Measurements from ENCODE around the gene RALA. TPM values are rescaled to one million over a fixed set of nuclear protein-coding genes. Genes with fewer than 3 reads are reported as not detected.
A peak's percentile ranks its signal among the peaks of the same experiment; 100 is the strongest.

The RALA gene
- total RNA-seq, 1 experiment from 2014 or later: 27.3 TPM

GRCh38 chr7:39735903-39736302 lies 112.5 kb downstream of the RALA start (continued):
- no peak for TF ChIP-seq REST (IDR thresholded peaks at IDR 0.05; ENCODE audit: low read depth)
- no peak for TF ChIP-seq CEBPB (IDR thresholded peaks at IDR 0.05; ENCODE audit: low read depth)
- no peak for TF ChIP-seq EZH2 (IDR thresholded peaks at IDR 0.05)
- TF ChIP-seq POLR2A (IDR thresholded peaks at IDR 0.05; ENCODE audit: borderline replicate concordance, extremely low read depth, insufficient read depth, insufficient read length): no peak
- TF ChIP-seq SIN3A (IDR thresholded peaks at IDR 0.05; ENCODE audit: low read depth): no peak

DNA sequence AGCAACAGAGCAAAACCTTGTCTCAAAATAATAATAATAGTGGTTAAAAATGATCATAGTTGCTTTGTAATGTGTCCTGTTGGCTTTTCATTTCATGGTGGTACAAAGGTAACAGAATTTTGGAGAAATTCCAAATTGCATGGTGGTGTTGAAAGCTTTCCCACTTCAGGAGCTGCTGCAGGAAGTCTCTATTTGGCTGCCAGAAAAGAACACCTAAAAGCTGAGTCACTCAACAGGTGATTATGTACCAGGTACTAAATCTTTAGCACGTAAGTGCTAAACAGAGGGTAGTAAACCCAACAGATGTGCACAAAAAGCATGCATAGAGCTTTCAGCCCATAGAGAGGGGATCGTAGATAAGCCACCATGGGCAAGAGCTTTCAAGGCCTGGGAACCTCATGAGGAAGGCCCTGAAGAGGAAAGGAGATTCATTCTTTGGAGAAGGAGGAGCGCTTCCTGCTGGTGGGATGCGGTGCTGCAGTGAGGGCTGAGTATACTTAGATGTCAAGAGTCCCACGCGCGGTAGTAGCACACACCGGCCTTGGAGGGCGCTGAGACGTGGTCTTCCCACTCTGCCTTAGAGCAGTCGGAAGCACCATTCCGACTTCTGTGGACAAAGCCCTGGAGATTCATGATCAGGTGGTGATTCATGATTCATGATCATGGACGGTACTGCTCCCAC lies 118.7 kb downstream of the RALA start:
- Histone ChIP-seq H3K9me3 (ENCODE audit: control insufficient read depth in 1 of 2, insufficient read depth in 1 of 2, low read depth in 1 of 2, low read length in 2 of 2) (no peaks in the 10 kb centered on the region), H3K27ac (ENCODE audit: low read depth, low read length) (no peak overlapping the region), H3K27me3 (ENCODE audit: insufficient read depth, low read length) (no peaks in the 10 kb centered on the region), H3K79me2 (ENCODE audit: insufficient read depth, low read length) (peaks cover 4% of the 10 kb centered on the region; the same call in 1 of the 2 replicates), H3K4me2 (ENCODE audit: low read length) (peak overlapping the region; percentile 35), H3K4me1 (ENCODE audit: control insufficient read depth in 1 of 2, insufficient read depth in 2 of 2, low read length in 2 of 2) (peaks cover 0 to 12% of the 10 kb centered on the region in 2 experiments; a peak in 3 of 4 replicates), H3K4me3 (replicated peaks in 1 of 2; ENCODE audit: low read depth in 1 of 2, low read length in 2 of 2) (no peak overlapping the region), H2AFZ (ENCODE audit: low read depth, low read length, poor library complexity, severe bottlenecking) (no peak overlapping the region), H3K36me3 (ENCODE audit: control insufficient read depth in 1 of 2, insufficient read depth in 2 of 2, low read length in 2 of 2) (no peaks in the 10 kb centered on the region), H3K9me2 (ENCODE audit: insufficient read depth) (no peaks in the 10 kb centered on the region), H3K9ac (ENCODE audit: low read length) (no peak overlapping the region), H4K20me1 (ENCODE audit: insufficient read depth) (no peaks in the 10 kb centered on the region)
- RAD21 ChIA-PET (ENCODE audit: low non-redundant PET in 1 of 2, low total read pairs in 2 of 2, uncharacterized antibody in 2 of 2, unreplicated experiment in 2 of 2): interaction anchor here (1.6 to 1.7 kb wide), 2 partner anchors 162 kb away, joined by 4 to 8 read pairs; no protein-coding TSS in a partner anchor
- POLR2A ChIA-PET: no interaction called here
- peak; percentile 91 for ATAC-seq
- no TSS peak for BruUV-seq (replicated peaks)
- no peak for DNase-seq (ENCODE audit: low read depth, low spot score)
- intact Hi-C loops (cut with micrococcal nuclease): loop anchor here (1.0 kb wide), 1 partner anchor 162 kb away; no protein-coding TSS in a partner anchor
- CTCF ChIA-PET: interaction anchor here (1.0 to 4.4 kb wide), 3 partner anchors 9 to 161 kb away, joined by 3 to 41 read pairs (median 7); no protein-coding TSS in a partner anchor
- no peak for TF ChIP-seq CEBPB (IDR thresholded peaks at IDR 0.05; ENCODE audit: low read depth)
- no peak for TF ChIP-seq POLR2A (IDR thresholded peaks at IDR 0.05; ENCODE audit: borderline replicate concordance, extremely low read depth, insufficient read depth, insufficient read length)
- no peak for TF ChIP-seq ZBTB33 (IDR thresholded peaks at IDR 0.05; ENCODE audit: extremely low read depth, insufficient replicate concordance, low read length)
- no peak for TF ChIP-seq EZH2 (IDR thresholded peaks at IDR 0.05)
- peak; percentile 59 for TF ChIP-seq RAD21 (IDR thresholded peaks at IDR 0.05; ENCODE audit: low read depth)
- TF ChIP-seq SIN3A (IDR thresholded peaks at IDR 0.05; ENCODE audit: low read depth): no peak
- TF ChIP-seq, protein P1, sequence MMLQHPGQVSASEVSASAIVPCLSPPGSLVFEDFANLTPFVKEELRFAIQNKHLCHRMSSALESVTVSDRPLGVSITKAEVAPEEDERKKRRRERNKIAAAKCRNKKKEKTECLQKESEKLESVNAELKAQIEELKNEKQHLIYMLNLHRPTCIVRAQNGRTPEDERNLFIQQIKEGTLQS (IDR thresholded peaks at IDR 0.05): no peak
- TF ChIP-seq EGR1 (IDR thresholded peaks at IDR 0.05; ENCODE audit: low read depth): no peak
- TF ChIP-seq CTCF (IDR thresholded peaks at IDR 0.05 in 2 of 3, conservative IDR thresholded peaks at IDR 0.05 in 1 of 3; ENCODE audit: borderline replicate concordance in 1 of 3, insufficient read depth in 1 of 3, low read depth in 2 of 3, low read length in 2 of 3): peak; percentile 62 to 92 (median 86); a peak in 5 of 6 replicates
- no peak for TF ChIP-seq YY1 (IDR thresholded peaks at IDR 0.05; ENCODE audit: extremely low read depth, insufficient replicate concordance, low read depth, low read length)
